ENCODE data around the gene ESM1. TPM values are rescaled to one million over a fixed set of nuclear protein-coding genes. Genes with fewer than 3 reads are reported as not detected.
"Not testable (repeated sequence)": the region's sequence is repeated elsewhere in the genome, so short reads cannot be mapped to it uniquely, and the experiment has no call there.

The ESM1 gene
- total RNA-seq, 1 experiment from 2014 or later, result not detected

DNA sequence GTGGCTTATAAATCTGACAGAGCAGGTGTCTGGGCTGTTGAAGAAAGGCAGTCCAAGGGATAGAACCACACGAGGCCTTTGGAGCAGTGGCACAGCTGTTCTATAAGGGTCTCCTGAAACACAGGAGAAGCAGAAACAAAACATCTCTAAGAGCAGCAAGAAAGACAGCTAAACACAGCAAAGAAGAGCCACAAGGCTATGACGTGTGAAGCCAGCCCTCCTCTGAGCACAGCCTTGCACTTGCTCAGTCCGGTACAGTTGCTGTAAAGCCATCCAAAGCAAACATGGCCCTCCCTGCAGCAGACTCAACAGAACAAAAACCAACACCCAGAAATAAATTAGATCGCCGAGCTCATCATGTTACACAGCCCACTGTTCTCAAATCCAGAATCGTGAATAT is 36.0 kb upstream of the ESM1 start:
- CTCF ChIA-PET, result interaction anchor here (0.7 kb wide), 1 partner anchor 28 kb away, joined by 3 read pairs; no protein-coding TSS in a partner anchor
- H3K27ac Mint-ChIP-seq (ENCODE audit: unreplicated experiment), result no peak overlapping the region
- intact Hi-C loops (cut with micrococcal nuclease; ENCODE audit: unreplicated experiment), result no loop called here
- no peaks in the 10 kb centered on the region for H3K4me1 Mint-ChIP-seq (ENCODE audit: low read depth, unreplicated experiment)
- TF ChIP-seq, protein P1, sequence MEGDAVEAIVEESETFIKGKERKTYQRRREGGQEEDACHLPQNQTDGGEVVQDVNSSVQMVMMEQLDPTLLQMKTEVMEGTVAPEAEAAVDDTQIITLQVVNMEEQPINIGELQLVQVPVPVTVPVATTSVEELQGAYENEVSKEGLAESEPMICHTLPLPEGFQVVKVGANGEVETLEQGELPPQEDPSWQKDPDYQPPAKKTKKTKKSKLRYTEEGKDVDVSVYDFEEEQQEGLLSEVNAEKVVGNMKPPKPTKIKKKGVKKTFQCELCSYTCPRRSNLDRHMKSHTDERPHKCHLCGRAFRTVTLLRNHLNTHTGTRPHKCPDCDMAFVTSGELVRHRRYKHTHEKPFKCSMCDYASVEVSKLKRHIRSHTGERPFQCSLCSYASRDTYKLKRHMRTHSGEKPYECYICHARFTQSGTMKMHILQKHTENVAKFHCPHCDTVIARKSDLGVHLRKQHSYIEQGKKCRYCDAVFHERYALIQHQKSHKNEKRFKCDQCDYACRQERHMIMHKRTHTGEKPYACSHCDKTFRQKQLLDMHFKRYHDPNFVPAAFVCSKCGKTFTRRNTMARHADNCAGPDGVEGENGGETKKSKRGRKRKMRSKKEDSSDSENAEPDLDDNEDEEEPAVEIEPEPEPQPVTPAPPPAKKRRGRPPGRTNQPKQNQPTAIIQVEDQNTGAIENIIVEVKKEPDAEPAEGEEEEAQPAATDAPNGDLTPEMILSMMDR (IDR thresholded peaks at IDR 0.05; ENCODE audit: unreplicated experiment), result no peak
- no peaks in the 10 kb centered on the region for H3K36me3 Mint-ChIP-seq (ENCODE audit: insufficient read depth, unreplicated experiment)
- BruUV-seq (replicated peaks), result no TSS peak
- peaks cover 60% of the 10 kb centered on the region for H3K27me3 Mint-ChIP-seq (ENCODE audit: unreplicated experiment)
- no peak overlapping the region for H3K4me3 Mint-ChIP-seq (ENCODE audit: low read depth, unreplicated experiment)
- no peak for DNase-seq
- no peaks in the 10 kb centered on the region for H3K9me3 Mint-ChIP-seq (ENCODE audit: low read depth, unreplicated experiment)

DNA sequence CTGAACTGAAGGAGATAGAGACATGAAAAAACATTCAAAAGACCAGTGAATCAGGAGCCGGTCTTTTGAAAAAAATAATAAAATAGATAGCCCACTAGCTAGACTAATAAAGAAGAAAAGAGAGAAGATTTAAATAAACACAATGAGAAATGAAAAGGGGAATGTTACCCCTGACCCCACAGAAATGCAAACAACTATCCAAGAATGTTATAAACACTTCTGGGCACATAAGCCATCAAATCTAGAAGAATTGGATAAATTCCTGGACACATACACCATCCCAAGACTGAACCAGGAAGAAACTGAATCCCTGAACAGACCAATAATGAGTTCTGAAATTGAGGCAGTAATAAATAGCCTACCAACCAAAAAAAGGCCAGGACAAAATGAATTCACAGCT is 24.8 kb upstream of the ESM1 start:
- intact Hi-C loops (cut with micrococcal nuclease; ENCODE audit: unreplicated experiment); CTCF ChIA-PET; BruUV-seq (replicated peaks); H3K4me3 Mint-ChIP-seq (ENCODE audit: low read depth, unreplicated experiment); H3K9me3 Mint-ChIP-seq (ENCODE audit: low read depth, unreplicated experiment); H3K36me3 Mint-ChIP-seq (ENCODE audit: insufficient read depth, unreplicated experiment); H3K27ac Mint-ChIP-seq (ENCODE audit: unreplicated experiment); H3K4me1 Mint-ChIP-seq (ENCODE audit: low read depth, unreplicated experiment); DNase-seq: not testable (repeated sequence)
- peaks cover 49% of the 10 kb centered on the region for H3K27me3 Mint-ChIP-seq (ENCODE audit: unreplicated experiment)

DNA sequence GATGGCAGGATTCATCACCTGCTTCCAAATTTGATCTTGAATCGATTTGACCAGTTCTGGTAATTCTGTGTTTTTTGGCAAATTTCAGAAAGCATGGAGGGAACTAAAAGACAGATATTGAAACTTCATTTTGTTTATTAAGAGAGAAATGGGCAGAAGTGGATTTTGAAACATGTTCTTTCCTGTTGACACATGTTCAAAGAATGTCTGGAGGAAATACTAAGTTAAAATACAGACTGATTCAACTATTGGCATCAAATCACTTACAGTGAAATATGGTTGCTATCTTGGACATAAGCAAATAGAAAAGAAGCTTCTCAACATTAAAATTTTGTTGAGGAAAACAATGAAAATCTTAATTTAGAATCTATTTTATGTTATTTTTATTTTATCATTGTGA is 19.3 kb upstream of the ESM1 start:
- H3K36me3 Mint-ChIP-seq (ENCODE audit: insufficient read depth, unreplicated experiment), result no peaks in the 10 kb centered on the region
- DNase-seq, result no peak
- CTCF ChIA-PET, result no interaction called here
- no peaks in the 10 kb centered on the region for H3K4me1 Mint-ChIP-seq (ENCODE audit: low read depth, unreplicated experiment)
- intact Hi-C loops (cut with micrococcal nuclease; ENCODE audit: unreplicated experiment), result no loop called here
- no peak overlapping the region for H3K27ac Mint-ChIP-seq (ENCODE audit: unreplicated experiment)
- no TSS peak for BruUV-seq (replicated peaks)
- no peak overlapping the region for H3K4me3 Mint-ChIP-seq (ENCODE audit: low read depth, unreplicated experiment)
- no peaks in the 10 kb centered on the region for H3K9me3 Mint-ChIP-seq (ENCODE audit: low read depth, unreplicated experiment)
- TF ChIP-seq, protein P1 (IDR thresholded peaks at IDR 0.05; ENCODE audit: unreplicated experiment), result no peak
- H3K27me3 Mint-ChIP-seq (ENCODE audit: unreplicated experiment), result peaks cover 50% of the 10 kb centered on the region

DNA sequence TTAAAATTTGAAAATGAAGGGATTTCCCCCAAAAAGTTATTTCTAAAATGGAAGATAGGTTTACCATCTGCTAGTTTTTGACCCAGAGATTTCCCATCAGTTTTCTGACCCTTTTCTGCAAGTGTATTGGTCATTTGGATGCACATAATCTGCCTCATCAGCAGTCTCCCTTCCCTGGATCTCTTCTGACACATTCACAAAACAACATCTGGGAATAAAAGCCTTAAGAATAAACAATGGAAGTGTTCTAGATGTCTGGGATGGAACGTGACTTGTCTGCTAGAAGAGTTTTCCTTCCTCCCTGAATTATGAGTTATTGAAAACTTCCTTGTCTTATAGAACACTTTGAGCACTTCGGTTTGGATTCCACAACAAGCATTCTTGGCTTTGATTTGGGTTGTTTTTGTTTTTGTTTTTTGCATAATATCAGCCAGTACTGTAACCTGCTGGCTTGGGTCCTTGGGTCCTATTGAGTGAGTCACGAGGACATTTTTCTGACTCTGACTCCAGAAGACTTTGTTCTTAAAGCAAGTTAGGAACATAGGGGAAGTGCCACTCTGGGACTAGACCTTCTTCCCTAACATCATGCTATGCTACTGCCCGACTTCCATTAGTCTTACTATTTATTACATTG is 18.2 kb upstream of the ESM1 start:
- no peak overlapping the region for H3K27ac Mint-ChIP-seq (ENCODE audit: unreplicated experiment)

DNA sequence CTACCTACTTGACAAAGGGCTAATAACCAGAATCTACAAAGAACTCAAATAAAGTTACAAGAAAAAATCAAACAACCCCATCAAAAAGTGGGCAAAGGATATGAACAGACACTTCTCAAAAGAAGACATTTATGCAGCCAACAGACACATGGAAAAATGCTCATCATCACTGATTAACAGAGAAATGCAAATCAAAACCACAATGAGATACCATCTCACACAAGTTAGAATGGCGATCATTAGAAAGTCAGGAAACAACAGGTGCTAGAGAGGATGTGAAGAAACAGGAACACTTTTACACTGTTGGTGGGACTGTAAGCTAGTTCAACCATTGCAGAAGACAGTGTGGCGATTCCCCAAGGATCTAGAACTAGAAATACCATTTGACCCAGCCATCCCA is 16.8 kb upstream of the ESM1 start:
- H3K4me3 Mint-ChIP-seq (ENCODE audit: low read depth, unreplicated experiment); H3K4me1 Mint-ChIP-seq (ENCODE audit: low read depth, unreplicated experiment); DNase-seq; H3K27ac Mint-ChIP-seq (ENCODE audit: unreplicated experiment); H3K36me3 Mint-ChIP-seq (ENCODE audit: insufficient read depth, unreplicated experiment); BruUV-seq (replicated peaks); intact Hi-C loops (cut with micrococcal nuclease; ENCODE audit: unreplicated experiment); CTCF ChIA-PET; H3K9me3 Mint-ChIP-seq (ENCODE audit: low read depth, unreplicated experiment): not testable (repeated sequence)
- peaks cover 52% of the 10 kb centered on the region for H3K27me3 Mint-ChIP-seq (ENCODE audit: unreplicated experiment)

More for the DNA sequence above, 18.2 kb upstream of the ESM1 start:
- CTCF ChIA-PET, result no interaction called here
- no TSS peak for BruUV-seq (replicated peaks)
- H3K9me3 Mint-ChIP-seq (ENCODE audit: low read depth, unreplicated experiment), result no peaks in the 10 kb centered on the region
- TF ChIP-seq, protein P1 (IDR thresholded peaks at IDR 0.05; ENCODE audit: unreplicated experiment), result no peak
- H3K27me3 Mint-ChIP-seq (ENCODE audit: unreplicated experiment), result peaks cover 49% of the 10 kb centered on the region
- intact Hi-C loops (cut with micrococcal nuclease; ENCODE audit: unreplicated experiment), result no loop called here
- H3K4me1 Mint-ChIP-seq (ENCODE audit: low read depth, unreplicated experiment), result no peaks in the 10 kb centered on the region
- no peaks in the 10 kb centered on the region for H3K36me3 Mint-ChIP-seq (ENCODE audit: insufficient read depth, unreplicated experiment)
- H3K4me3 Mint-ChIP-seq (ENCODE audit: low read depth, unreplicated experiment), result no peak overlapping the region
- DNase-seq, result no peak

All from Calu3 (cell line).